Measurements from ENCODE around the gene TMEM229B. TPM values are rescaled to one million over a fixed set of nuclear protein-coding genes. Genes with fewer than 3 reads are reported as not detected.

Gene TMEM229B
- total RNA-seq, 1 experiment from 2014 or later = 0.71 TPM

DNA sequence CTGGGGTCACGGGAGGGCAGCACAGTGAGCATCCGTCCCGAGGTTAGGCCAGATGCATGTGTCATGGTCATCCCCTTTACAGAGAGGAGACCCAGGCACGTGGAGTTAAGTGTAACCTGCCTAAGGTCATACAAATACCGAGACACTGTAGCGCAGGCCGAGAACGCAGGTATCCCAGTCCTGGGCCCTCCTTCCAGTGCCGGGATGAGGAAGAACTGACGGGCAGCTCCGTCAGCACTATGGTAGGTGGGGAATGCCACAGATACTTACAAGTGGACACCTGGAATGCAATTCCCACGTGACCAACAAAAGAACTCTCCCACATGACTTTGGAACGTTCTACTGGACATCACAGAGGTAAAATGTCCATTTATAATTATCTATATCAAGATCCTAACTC, 8.7 kb upstream of the TMEM229B start:
- ATAC-seq (no peak), DNase-seq (ENCODE audit: low read depth, low spot score) (no peak)
- ChIA-PET POLR2A (no interaction called here), RAD21 (ENCODE audit: low non-redundant PET in 1 of 2, low total read pairs in 2 of 2, uncharacterized antibody in 2 of 2, unreplicated experiment in 2 of 2) (no interaction called here), CTCF (no interaction called here)
- intact Hi-C loops (cut with micrococcal nuclease) = no loop called here
- no peak overlapping the region for H3K4me2 ChIP-seq (ENCODE audit: low read length)
- no peaks in the 10 kb centered on the region for H3K36me3 ChIP-seq (ENCODE audit: control insufficient read depth in 1 of 2, insufficient read depth in 2 of 2, low read length in 2 of 2)
- TF ChIP-seq, protein P1, sequence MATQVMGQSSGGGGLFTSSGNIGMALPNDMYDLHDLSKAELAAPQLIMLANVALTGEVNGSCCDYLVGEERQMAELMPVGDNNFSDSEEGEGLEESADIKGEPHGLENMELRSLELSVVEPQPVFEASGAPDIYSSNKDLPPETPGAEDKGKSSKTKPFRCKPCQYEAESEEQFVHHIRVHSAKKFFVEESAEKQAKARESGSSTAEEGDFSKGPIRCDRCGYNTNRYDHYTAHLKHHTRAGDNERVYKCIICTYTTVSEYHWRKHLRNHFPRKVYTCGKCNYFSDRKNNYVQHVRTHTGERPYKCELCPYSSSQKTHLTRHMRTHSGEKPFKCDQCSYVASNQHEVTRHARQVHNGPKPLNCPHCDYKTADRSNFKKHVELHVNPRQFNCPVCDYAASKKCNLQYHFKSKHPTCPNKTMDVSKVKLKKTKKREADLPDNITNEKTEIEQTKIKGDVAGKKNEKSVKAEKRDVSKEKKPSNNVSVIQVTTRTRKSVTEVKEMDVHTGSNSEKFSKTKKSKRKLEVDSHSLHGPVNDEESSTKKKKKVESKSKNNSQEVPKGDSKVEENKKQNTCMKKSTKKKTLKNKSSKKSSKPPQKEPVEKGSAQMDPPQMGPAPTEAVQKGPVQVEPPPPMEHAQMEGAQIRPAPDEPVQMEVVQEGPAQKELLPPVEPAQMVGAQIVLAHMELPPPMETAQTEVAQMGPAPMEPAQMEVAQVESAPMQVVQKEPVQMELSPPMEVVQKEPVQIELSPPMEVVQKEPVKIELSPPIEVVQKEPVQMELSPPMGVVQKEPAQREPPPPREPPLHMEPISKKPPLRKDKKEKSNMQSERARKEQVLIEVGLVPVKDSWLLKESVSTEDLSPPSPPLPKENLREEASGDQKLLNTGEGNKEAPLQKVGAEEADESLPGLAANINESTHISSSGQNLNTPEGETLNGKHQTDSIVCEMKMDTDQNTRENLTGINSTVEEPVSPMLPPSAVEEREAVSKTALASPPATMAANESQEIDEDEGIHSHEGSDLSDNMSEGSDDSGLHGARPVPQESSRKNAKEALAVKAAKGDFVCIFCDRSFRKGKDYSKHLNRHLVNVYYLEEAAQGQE (IDR thresholded peaks at IDR 0.05; ENCODE audit: low read depth) = no peak
- no peak for TF ChIP-seq ZNF274 (IDR thresholded peaks at IDR 0.05; ENCODE audit: low read depth, low read length)
- no peak for TF ChIP-seq POLR2AphosphoS5 (IDR thresholded peaks at IDR 0.05; ENCODE audit: low read depth, low read length)
- TF ChIP-seq FOSL1 (IDR thresholded peaks at IDR 0.05; ENCODE audit: low read depth) = no peak
- no peak for TF ChIP-seq EZH2phosphoT487 (IDR thresholded peaks at IDR 0.05; ENCODE audit: borderline replicate concordance)
- TF ChIP-seq, protein P2, sequence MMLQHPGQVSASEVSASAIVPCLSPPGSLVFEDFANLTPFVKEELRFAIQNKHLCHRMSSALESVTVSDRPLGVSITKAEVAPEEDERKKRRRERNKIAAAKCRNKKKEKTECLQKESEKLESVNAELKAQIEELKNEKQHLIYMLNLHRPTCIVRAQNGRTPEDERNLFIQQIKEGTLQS (IDR thresholded peaks at IDR 0.05) = no peak
- TF ChIP-seq JUND (IDR thresholded peaks at IDR 0.05) = no peak
- no peak for TF ChIP-seq TCF7L2 (IDR thresholded peaks at IDR 0.05; ENCODE audit: borderline replicate concordance, extremely low read depth, insufficient read depth, insufficient read length)
- H3K9me2 ChIP-seq (ENCODE audit: insufficient read depth) = no peaks in the 10 kb centered on the region
- no peak overlapping the region for H3K9ac ChIP-seq (ENCODE audit: low read length)
- H3K4me3 ChIP-seq (replicated peaks in 1 of 2; ENCODE audit: low read depth in 1 of 2, low read length in 2 of 2) = no peak overlapping the region
- no peaks in the 10 kb centered on the region for H4K20me1 ChIP-seq (ENCODE audit: insufficient read depth)
- BruUV-seq (replicated peaks) = no TSS peak
- no peak overlapping the region for H3K27ac ChIP-seq (ENCODE audit: low read depth, low read length)
- H3K9me3 ChIP-seq (ENCODE audit: control insufficient read depth in 1 of 2, insufficient read depth in 1 of 2, low read depth in 1 of 2, low read length in 2 of 2) = peaks cover 3 to 11% of the 10 kb centered on the region in 2 experiments; a peak in 2 of 4 replicates
- no peaks in the 10 kb centered on the region for H3K79me2 ChIP-seq (ENCODE audit: insufficient read depth, low read length)
- no peak overlapping the region for H2AFZ ChIP-seq (ENCODE audit: low read depth, low read length, poor library complexity, severe bottlenecking)
- no peaks in the 10 kb centered on the region for H3K4me1 ChIP-seq (ENCODE audit: control insufficient read depth in 1 of 2, insufficient read depth in 2 of 2, low read length in 2 of 2)
- no peaks in the 10 kb centered on the region for H3K27me3 ChIP-seq (ENCODE audit: insufficient read depth, low read length)

Measured in HCT116 (cell line).